Neural progenitor cell (in vitro differentiated cells): ENCODE results near the gene PRSS38.

Source experiments
- CTCF ChIP-seq: fragments of 200-600 bp; sonication (generic); IDR thresholded peaks from 2 replicates; pipeline ENCODE4 v1.5.1; 2017; ENCODE audit warnings: antibody characterized with exemption, mild to moderate bottlenecking
- EZH2 ChIP-seq: fragments of 200-600 bp; sonication (generic); IDR thresholded peaks from 2 replicates; pipeline ENCODE4 v1.6.1; 2017; ENCODE audit warnings: antibody characterized with exemption, mild to moderate bottlenecking, moderate library complexity

- TF ChIP-seq CTCF, result no peak
- TF ChIP-seq EZH2, result no peak
Measured at GRCh38 chr1:227845147-227845458, 29.6 kb downstream of the PRSS38 start.
